Right kidney (tissue), 1 donor: ENCODE data around the gene UBE2I.

ENCODE experiments used
- DNase-seq: peaks from one replicate; pipeline ENCODE4 v3.0.0-alpha.2; 2016

UBE2I gene

DNA sequence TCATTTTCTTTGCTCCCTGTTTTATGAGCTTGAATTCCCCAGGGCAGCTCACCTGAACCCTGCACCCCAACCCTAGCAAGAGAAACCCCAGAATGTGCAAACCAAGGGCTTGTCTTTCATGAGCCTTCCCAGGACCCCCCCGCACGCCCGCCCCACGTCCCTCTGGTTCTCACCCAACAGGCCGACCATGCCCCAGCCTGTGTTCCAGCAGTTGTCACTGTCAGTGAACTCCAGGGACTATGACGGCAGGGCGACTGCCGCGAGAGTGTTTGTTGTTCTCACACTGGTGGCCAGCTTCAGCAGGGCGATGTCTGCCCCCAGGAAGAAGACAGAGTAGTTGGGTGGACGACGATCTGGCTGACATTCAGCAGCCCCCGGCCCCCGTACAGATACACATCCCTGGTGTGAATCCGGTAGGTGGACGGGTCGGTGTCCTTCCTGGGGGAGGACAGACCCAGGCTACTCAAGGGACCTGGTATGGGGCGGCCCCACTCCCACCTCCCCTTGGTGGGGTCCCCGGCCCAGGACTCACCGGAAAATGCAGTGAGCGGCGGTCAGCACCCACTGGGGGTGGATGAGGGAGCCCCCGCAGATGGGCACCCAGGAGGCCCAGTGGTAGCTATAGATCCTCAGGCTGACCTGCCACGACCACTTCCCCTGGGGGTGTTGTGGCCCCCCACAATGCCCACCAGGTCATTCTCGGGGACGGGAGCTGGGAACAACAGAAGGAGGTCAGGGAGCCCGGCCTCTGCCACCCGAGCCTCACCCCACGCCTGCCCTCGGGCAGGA, 33.5 kb upstream of the UBE2I start:
- DNase-seq = no peak

DNA sequence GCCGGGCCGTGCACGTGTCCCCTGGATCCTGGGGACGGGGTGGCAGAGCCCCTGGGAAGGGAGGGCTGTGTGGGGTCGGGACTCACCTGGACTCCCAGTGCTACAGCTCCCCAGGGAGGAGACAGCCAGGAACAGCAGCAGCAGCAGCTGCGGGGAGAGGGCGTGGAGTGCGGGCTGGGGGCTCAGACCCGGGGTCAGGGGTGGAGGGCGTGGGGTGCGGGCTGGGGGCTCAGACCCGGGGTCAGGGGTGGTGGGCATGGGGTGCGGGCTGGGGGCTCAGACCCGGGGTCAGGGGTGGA, 32.9 kb upstream of the UBE2I start:
- DNase-seq = no peak

DNA sequence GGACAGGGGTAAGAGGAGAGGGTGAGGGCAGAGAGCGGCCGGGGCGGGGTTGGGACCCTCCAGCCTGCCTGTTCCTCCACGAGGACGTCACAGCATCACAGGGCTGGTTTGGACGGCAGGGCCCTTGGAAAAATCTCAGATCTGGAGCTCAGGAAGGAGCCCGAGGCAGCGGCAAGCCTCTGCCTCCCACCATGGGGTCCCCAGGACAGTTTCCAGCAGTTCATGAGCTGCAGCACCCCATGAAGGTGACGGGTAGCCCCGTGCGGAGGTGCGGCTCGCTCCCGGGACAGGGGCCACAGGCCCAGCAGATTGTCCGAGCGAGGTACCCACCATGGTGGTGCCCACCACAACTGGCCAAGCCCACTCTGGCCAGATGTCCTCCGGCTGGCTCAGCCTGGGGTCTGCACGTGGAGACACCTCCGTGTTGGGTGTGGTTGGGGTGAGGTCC, 32.3 kb upstream of the UBE2I start:
- DNase-seq = no peak

DNA sequence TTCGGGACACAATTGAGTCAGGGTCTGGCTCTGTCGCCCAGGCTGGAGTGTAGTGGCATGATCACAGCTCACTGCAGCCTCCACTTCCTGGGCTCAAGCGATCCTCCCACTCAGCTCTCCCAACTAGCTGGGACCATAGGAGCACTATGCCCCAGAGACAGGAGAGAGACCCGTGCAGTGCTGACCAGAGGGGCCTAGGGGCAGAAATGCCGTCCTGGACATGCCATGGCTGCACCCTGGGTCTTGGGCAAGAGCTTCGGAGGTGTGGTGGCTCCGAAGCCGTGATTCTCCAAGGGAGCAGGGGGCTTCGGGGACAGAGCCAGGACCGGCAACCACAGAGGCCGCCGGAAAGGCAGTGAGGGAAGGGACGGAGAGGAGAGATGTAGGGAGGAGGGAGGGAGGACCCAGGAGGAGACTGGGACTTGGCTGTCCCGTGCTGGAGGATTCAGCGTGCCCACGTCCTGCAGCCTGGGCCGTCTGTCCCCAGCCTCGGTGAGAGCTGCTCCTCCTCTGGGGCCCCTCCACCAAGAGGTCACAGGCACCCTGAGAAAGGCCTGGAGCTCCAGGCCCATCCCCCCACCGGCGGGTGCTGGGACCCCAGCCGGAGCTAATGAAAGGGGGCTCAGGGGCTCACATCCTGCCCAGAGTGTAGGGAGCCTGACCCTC, 31.7 kb upstream of the UBE2I start:
- DNase-seq = no peak

DNA sequence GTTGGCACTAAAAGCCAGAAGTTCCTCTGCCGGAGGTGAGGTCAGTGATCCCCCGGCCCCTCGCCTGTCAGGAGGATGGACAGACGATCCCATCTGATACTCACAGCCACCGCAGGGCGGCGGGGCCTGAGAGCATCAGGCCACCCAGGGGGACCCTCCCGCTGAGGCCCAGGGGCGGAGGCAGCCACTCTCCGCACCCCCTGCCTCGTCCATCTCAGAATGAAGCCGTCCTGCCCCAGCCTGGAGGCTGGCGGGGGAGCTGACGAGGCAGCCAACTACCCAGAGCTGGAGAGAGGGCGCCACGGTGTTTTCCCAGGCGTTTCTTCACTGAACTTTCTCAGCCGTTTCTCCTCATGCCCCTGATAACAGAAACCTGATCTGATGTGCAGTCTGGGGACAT, 31.0 kb upstream of the UBE2I start:
- no peak for DNase-seq

DNA sequence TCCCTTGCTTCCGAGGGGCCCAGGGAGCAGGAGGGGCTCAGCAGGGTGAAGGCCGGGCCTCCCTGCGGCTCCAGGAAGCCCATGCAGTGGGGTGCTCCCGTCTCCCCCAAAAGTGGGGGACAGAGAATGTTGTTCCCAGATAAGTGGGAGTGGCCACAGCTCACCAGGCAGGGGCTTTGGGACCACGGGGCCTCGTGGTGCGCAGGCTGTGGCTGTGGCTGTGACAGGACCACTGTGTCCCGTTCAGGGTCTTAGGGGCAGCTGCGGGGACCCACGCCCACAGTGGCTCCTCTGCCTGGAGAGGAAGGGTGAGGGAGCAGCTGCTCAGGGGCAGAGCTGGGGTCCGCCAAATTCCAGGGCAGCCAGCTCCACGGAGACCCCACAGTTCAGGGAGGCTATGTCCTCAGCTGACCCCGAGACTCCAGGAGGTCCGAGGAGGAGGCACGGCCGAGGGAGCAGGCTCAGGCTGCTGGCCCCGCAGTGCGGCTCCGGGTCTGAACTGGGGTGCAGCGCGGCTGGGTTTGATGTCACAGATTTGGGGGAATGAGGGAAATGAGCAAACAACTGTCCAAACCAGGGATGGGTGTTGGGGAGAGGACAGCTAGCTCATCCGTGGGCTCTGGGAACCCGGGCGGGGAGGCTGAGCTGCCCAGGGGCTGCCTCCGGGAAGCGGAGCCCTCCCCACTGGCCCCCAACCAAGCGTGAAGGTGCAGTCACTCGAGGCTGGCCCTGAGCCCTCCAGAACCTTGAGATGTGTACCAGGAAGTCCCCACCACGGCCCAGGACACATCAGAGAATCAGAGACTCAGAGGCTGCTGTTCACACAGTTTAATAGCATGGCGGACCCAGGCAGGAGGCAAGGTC, 30.1 kb upstream of the UBE2I start:
- DNase-seq = no peak

GRCh38 chr16:1279945-1280589, 29.4 kb upstream of the UBE2I start:
- DNase-seq = no peak

- no peak for DNase-seq
These were observed 28.7 kb upstream of the UBE2I start for GRCh38 chr16:1280783-1281182.

DNA sequence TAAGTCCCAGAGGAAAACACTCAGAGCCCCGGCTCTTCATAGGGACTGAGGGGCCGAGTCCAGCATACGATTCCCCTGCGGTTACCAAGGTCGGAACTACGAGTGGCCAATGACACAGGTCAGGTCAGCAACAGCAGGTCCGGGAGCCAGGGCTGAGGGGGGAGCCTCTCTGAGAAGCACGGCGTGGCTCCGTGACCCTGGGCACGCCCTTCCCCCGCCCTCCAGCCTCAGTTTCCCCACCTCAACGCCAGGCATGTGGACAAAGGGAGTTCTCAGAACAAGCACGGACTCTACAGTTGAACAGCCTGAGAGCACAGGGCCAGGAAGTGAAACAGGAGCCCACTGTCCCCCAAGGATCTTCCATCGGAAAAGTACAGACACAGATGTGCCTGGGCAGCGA, 27.9 kb upstream of the UBE2I start:
- no peak for DNase-seq

- no peak for DNase-seq
These were observed 27.0 kb upstream of the UBE2I start for GRCh38 chr16:1282324-1282973.

DNA sequence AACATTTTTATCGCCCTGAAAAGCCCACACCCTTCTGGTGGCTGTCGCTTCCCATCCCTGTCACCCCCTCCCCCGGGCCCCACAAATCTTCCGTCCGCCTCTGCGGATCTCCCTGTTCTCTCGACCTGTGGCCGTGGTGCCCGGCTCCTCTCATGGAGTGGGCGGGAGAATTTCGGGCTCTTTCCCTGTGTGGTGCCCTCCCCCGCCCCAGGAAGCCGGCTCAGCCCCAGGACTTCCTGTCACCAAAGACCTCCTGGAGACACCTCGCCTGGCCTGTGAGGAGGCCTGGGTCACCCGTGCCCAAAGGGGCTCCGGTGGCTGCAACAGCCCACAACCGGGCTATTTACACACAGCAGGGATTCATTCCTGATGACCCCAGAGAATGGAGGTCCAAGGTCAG, 26.1 kb upstream of the UBE2I start:
- no peak for DNase-seq

DNA sequence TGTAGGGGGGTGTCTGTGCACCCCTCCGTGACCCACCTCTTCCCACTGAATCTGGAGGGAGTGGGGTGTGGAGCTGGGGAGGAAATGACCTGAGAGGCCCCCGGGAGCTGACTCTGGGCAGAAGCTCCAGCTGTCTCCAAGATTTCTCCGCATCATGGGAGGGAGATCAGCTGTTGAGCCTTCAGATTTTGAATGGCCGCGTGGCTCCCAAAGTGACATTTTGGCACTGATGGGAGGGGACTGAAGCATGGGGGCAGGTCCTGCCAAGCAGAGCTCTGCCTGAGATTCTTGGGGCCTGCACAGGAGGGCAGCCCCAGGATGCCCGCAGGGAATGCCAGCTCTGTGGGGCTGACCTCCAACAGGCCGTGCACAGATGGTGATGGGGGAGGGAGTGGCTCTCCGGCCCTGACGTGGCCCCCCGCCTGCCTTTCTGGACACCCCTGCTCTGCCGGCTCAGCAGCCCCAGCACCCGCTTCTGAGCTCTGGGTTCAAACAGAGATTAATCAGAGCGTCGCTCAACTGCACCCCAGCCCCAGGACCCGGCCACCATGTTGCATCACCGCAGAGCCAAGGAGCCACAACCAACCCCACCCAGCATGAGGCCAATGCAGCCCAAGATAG, 25.3 kb upstream of the UBE2I start:
- DNase-seq = no peak

- no peak for DNase-seq
These were observed 23.5 kb upstream of the UBE2I start for GRCh38 chr16:1285669-1286512.

DNA sequence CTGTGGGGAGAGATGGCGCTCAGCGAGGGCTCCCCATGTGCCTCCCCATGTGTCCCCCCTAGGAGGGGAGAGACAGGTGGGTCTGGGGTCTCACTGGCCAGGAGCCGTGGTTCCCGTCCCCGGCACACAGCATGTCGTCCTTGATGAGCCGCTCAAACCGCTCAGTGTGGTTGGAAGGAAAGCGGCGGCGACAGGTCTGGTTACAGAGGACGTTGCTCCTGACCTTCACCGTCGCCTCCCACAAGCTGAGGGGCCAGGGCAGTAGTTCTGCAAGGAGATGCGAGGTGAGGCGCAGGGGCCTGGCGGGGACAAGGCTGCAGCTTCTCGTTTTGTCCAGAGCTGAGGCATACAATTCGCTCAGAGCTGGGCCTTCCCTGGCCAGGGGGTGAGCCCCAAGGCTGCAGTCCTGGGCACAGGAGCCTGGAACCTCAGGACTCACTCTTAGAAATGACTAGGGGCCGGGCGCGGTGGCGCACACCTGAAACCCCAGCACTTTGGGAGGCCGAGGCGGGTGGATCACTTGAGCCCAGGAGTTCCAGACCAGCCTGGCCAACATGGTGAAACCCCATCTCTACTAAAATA, 22.8 kb upstream of the UBE2I start:
- DNase-seq = no peak

DNA sequence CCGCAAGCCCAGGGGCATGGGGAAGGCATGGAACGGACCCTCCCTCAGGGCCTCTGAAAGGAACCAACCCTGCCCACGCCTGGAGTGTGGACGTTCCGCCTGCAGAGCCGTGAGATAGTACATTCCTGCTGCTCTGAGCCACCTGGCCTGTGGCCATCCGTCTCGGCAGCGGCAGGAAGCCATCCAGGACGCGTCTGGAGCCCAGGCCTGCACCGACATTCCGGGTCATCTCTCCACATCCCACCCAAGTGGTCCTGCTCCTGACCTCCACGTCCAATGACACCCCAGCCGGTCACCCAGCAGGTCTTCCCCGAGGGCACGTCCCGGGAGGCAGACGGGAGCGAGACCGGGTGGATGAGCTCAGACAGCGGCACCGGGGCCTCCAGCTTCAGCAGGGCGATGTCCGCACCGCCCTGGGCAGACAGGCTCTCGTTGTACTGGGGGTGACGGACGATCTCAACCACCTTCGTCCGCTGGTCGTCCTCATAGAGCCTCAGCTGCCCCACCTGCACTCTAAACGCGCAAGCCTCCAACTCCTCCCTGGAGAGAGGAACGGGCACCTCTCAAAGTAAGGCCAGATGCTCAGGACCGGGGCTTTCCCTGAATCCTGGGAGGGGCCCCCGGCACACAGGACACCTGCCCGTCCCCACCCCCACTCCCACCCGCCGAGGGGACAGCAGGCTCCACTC, 21.3 kb upstream of the UBE2I start:
- no peak for DNase-seq

DNA sequence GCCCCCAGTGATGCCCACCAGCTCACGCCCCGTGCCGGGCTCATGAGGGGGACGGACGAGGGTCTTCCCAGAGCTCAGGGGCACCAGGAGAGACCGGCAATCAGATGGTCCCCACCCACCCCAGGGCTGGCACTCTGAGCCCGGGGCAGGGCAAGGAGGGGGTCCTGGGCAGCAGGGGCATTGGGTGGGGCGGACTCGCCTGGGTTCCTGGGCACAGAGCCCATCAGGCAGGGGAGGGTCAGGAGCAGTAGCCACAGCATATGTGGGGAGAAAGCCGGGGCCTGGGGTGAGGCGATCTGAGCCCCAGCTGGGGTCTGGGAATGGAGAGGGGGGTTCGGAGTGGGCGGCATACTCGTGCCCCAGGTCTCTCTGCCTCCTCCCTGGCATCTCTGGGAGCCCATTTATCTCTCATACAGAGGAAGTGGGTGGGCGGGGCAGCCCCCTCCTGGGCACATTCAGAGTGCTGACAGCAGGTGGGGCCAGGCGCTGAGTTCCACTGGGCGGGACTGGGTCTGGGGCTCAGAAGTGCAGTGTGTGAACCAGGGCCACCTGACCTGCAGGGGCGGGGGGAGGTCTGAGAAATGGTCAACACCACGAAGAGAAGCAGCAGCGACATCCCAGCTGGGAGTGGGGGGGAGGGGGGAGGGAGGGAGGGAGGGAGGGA, 20.5 kb upstream of the UBE2I start:
- DNase-seq = no peak

DNA sequence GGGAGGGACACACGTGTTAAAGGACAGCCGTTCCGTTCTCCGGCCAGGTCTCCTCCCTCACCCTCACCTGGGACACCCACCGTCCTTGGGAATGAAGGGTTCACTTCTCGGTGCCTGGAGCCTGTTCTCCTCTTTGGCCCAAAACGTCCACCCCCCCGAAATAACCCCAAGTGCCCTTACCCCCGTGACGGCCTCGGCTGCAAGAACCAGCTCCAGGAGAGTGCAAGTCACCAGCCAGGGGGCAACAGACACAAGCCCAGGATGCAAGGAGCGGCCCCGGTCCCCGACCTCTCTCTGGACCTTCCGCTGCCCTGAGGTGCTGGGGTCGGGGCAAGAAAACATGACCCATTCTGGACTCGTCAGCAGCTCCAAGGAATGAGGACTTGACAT, 20.0 kb upstream of the UBE2I start:
- no peak for DNase-seq

GRCh38 chr16:1290063-1290501, 19.4 kb upstream of the UBE2I start:
- no peak for DNase-seq
